ENCODE data around the gene RND3. TPM values are rescaled to one million over a fixed set of nuclear protein-coding genes. Genes with fewer than 3 reads are reported as not detected.
A peak's percentile ranks its signal among the peaks of the same experiment; 100 is the strongest.

RND3 gene
- total RNA-seq, 1 donor from 2014 or later = 62.1 TPM

- Histone ChIP-seq H3K9me3 (no peaks in the 10 kb centered on the region), H3K27ac (no peak overlapping the region), H3K27me3 (no peaks in the 10 kb centered on the region), H3K4me3 (no peak overlapping the region), H3K36me3 (peaks cover 0 to 28% of the 10 kb centered on the region in 2 donors), H3K4me1 (peaks cover 64% of the 10 kb centered on the region)
- no peak for DNase-seq (ENCODE audit: extremely low spot score in 2 of 2)
- intact Hi-C loops (cut with DNase I) = no loop called here
- TF ChIP-seq POLR2A (IDR thresholded peaks at IDR 0.05) (no peak), POLR2AphosphoS5 (IDR thresholded peaks at IDR 0.05; ENCODE audit: insufficient read depth in 1 of 2, low read depth in 1 of 2) (no peak)
Observed at GRCh38 chr2:150469706-150470274, 17.7 kb downstream of the RND3 start.

- Histone ChIP-seq H3K36me3 (peaks cover 0 to 18% of the 10 kb centered on the region in 2 donors), H3K4me3 (no peak overlapping the region), H3K27me3 (no peaks in the 10 kb centered on the region), H3K27ac (peak overlapping the region; percentile 56), H3K4me1 (peaks cover 54% of the 10 kb centered on the region), H3K9me3 (no peaks in the 10 kb centered on the region)
- DNase-seq (ENCODE audit: extremely low spot score in 2 of 2) = no peak
- intact Hi-C loops (cut with DNase I) = no loop called here
- TF ChIP-seq POLR2AphosphoS5 (IDR thresholded peaks at IDR 0.05; ENCODE audit: insufficient read depth in 1 of 2, low read depth in 1 of 2) (no peak), CTCF (IDR thresholded peaks at IDR 0.05) (no peak), POLR2A (IDR thresholded peaks at IDR 0.05) (no peak)
Observed at GRCh38 chr2:150468350-150468960, 19.0 kb downstream of the RND3 start.

GRCh38 chr2:150467621-150467963 lies 19.9 kb downstream of the RND3 start:
- H3K36me3 ChIP-seq = peaks cover 0 to 18% of the 10 kb centered on the region in 2 donors
- intact Hi-C loops (cut with DNase I) = no loop called here
- DNase-seq (ENCODE audit: extremely low spot score in 2 of 2) = no peak
- peaks cover 45% of the 10 kb centered on the region for H3K4me1 ChIP-seq
- peak overlapping the region; percentile 56 for H3K27ac ChIP-seq
- no peaks in the 10 kb centered on the region for H3K27me3 ChIP-seq
- TF ChIP-seq POLR2AphosphoS5 (IDR thresholded peaks at IDR 0.05; ENCODE audit: insufficient read depth in 1 of 2, low read depth in 1 of 2) = no peak
- no peak for TF ChIP-seq CTCF (IDR thresholded peaks at IDR 0.05)
- TF ChIP-seq POLR2A (IDR thresholded peaks at IDR 0.05) = no peak
- no peak overlapping the region for H3K4me3 ChIP-seq
- H3K9me3 ChIP-seq = no peaks in the 10 kb centered on the region

- intact Hi-C loops (cut with DNase I) = no loop called here
- no peaks in the 10 kb centered on the region for H3K9me3 ChIP-seq
- no peak overlapping the region for H3K4me3 ChIP-seq
- peak overlapping the region; percentile 56 for H3K27ac ChIP-seq
- no peak for DNase-seq (ENCODE audit: extremely low spot score in 2 of 2)
- H3K4me1 ChIP-seq = peaks cover 39% of the 10 kb centered on the region
- no peak for TF ChIP-seq POLR2AphosphoS5 (IDR thresholded peaks at IDR 0.05; ENCODE audit: insufficient read depth in 1 of 2, low read depth in 1 of 2)
- no peak for TF ChIP-seq CTCF (IDR thresholded peaks at IDR 0.05)
- no peak for TF ChIP-seq POLR2A (IDR thresholded peaks at IDR 0.05)
- H3K36me3 ChIP-seq = peaks cover 0 to 18% of the 10 kb centered on the region in 2 donors
- H3K27me3 ChIP-seq = no peaks in the 10 kb centered on the region
Observed at GRCh38 chr2:150466741-150467620, 20.5 kb downstream of the RND3 start.

GRCh38 chr2:150465703-150466569 lies 21.5 kb downstream of the RND3 start:
- H3K36me3 ChIP-seq = peaks cover 0 to 14% of the 10 kb centered on the region in 2 donors
- no peak for TF ChIP-seq POLR2A (IDR thresholded peaks at IDR 0.05)
- no peak for DNase-seq (ENCODE audit: extremely low spot score in 2 of 2)
- H3K4me3 ChIP-seq = no peak overlapping the region
- H3K27ac ChIP-seq = peak overlapping the region; percentile 56
- intact Hi-C loops (cut with DNase I) = no loop called here
- no peaks in the 10 kb centered on the region for H3K27me3 ChIP-seq
- H3K9me3 ChIP-seq = no peaks in the 10 kb centered on the region
- H3K4me1 ChIP-seq = peaks cover 39% of the 10 kb centered on the region

Data from vagina (tissue), 2 donors.